ENCODE measurements around the gene APLF. TPM values are rescaled to one million over a fixed set of nuclear protein-coding genes. Genes with fewer than 3 reads are reported as not detected.

The APLF gene
- total and polyA plus RNA-seq, 2 of the 8 experiments (the other 6 are each of a cell fraction or from before 2014, with no cell fraction given): 4.4 to 7.3 TPM

DNA sequence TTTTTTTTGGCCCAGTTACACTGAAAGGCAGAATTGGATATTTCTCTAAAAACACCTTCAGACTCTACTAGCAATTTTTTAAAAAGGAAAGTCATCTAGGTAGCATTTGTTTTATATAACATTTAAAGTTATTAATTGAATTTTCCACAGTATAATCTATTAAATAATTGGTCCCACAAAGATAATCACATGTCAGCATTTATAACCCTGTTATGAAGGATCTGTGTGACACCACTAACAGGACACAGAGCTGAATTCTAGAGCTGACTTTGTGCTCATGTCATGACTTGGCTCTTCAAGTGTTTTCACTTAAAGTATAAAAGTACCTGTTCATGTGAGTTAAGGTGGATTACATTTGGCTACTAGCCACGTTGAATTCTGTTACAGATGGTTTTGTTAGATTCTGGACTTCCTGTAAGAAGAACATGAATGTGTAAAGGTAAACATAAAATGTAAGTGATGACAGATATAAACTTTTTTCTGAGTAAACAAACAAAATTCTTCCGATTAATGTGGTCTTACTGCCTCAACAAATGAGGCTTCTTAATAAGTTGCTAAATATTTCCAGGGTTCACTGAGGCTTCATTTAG lies 106.9 kb downstream of the APLF start:
- no peaks in the 10 kb centered on the region for H3K27me3 ChIP-seq (replicated peaks in 1 of 4; ENCODE audit: control insufficient read depth in 3 of 4, extremely low read depth in 1 of 4, insufficient read depth in 3 of 4, low read length in 3 of 4)
- no peak overlapping the region for H3K14ac ChIP-seq (ENCODE audit: insufficient read length)
- no peak overlapping the region for H3K18ac ChIP-seq (ENCODE audit: extremely low read depth, low read length)
- ChIA-PET CTCF (ENCODE audit: partially characterized antibody) (interaction anchor here (0.6 to 3.0 kb wide), 6 partner anchors 14 to 86 kb away, joined by 3 to 20 read pairs (median 4); no protein-coding TSS in a partner anchor), POLR2A (ENCODE audit: partially characterized antibody) (interaction anchor here (0.6 kb wide), 1 partner anchor 276 kb away, joined by 3 read pairs; no protein-coding TSS in a partner anchor)
- H3K4ac ChIP-seq (replicated peaks; ENCODE audit: insufficient read length, low read depth, low read length): no peak overlapping the region
- no peak overlapping the region for H2BK15ac ChIP-seq (ENCODE audit: low read length)
- no peak overlapping the region for H2AFZ ChIP-seq (ENCODE audit: low read length)
- no peak overlapping the region for H3K9ac ChIP-seq (replicated peaks in 1 of 4; ENCODE audit: extremely low read depth in 1 of 4, low read depth in 3 of 4, low read length in 3 of 4)
- no peak overlapping the region for H2BK120ac ChIP-seq (replicated peaks; ENCODE audit: low read depth, low read length)
- TF ChIP-seq JUN (IDR thresholded peaks at IDR 0.05; ENCODE audit: low read depth, low read length) (no peak), MAFK (IDR thresholded peaks at IDR 0.05; ENCODE audit: low read depth, low read length) (no peak; the same call in 1 of the 2 replicates), GABPA (IDR thresholded peaks at IDR 0.05; ENCODE audit: borderline replicate concordance, insufficient read depth, low read length) (no peak), BCL11A (IDR thresholded peaks at IDR 0.05; ENCODE audit: low read depth in 2 of 2, low read length in 2 of 2) (no peak), SUZ12 (IDR thresholded peaks at IDR 0.05; ENCODE audit: low read length) (no peak), RNF2 (IDR thresholded peaks at IDR 0.05; ENCODE audit: borderline replicate concordance, low read depth, low read length, missing control alignments, poor library complexity, severe bottlenecking) (no peak), RFX5 (IDR thresholded peaks at IDR 0.05; ENCODE audit: borderline replicate concordance, low read depth, low read length) (no peak)
- no peaks in the 10 kb centered on the region for H3K23me2 ChIP-seq (ENCODE audit: low read depth, low read length)
- no peak overlapping the region for H2AK5ac ChIP-seq (ENCODE audit: low read depth, low read length)
- no peak overlapping the region for H2BK12ac ChIP-seq (ENCODE audit: low read depth, low read length)
- WGBS, 2 experiments (ENCODE audit: extremely low coverage in 1 of 2, insufficient coverage in 1 of 2, insufficient read length in 1 of 2, insufficient replicate concordance in 2 of 2, low coverage in 1 of 2, low lambda C conversion rate in 2 of 2, missing lambda C conversion rate in 1 of 2): 84% methylated on average over 2 of the region's 2 CpGs; no CpG with 5 or more reads in 1 of the 2 experiments
- no peak overlapping the region for H4K5ac ChIP-seq (ENCODE audit: insufficient read length, low read depth, low read length)
- no peaks in the 10 kb centered on the region for H3K79me2 ChIP-seq (ENCODE audit: control insufficient read depth in 1 of 2, insufficient read depth in 2 of 2, low read length in 2 of 2)
- no peaks in the 10 kb centered on the region for H3K9me3 ChIP-seq (ENCODE audit: insufficient read depth in 2 of 2, low read depth in 1 of 2, low read length in 1 of 2)
- H3K23ac ChIP-seq (ENCODE audit: insufficient read length): no peak overlapping the region
- no peak overlapping the region for H4K91ac ChIP-seq (replicated peaks; ENCODE audit: insufficient read length, low read length)
- H3K4me2 ChIP-seq (ENCODE audit: insufficient read depth in 1 of 2, low read depth in 2 of 2, low read length in 2 of 2): no peak overlapping the region
- H3K56ac ChIP-seq (replicated peaks; ENCODE audit: insufficient read length, low read depth, low read length): no peak overlapping the region
- no peaks in the 10 kb centered on the region for H3K36me3 ChIP-seq (ENCODE audit: control insufficient read depth in 2 of 4, insufficient read depth in 4 of 4, low read length in 3 of 4)
- no peaks in the 10 kb centered on the region for H4K20me1 ChIP-seq (replicated peaks in 1 of 2; ENCODE audit: control insufficient read depth in 1 of 2, insufficient read depth in 2 of 2, low read length in 2 of 2)
- H4K8ac ChIP-seq (ENCODE audit: extremely low read depth, insufficient read depth, low read length): no peak overlapping the region
- no peak overlapping the region for H2BK20ac ChIP-seq (ENCODE audit: low read length)
- H3K27ac ChIP-seq (ENCODE audit: low read depth, low read length): no peak overlapping the region
- no peaks in the 10 kb centered on the region for H3K4me1 ChIP-seq (replicated peaks in 1 of 4; ENCODE audit: control insufficient read depth in 3 of 4, insufficient read depth in 4 of 4, low read length in 3 of 4)
- no peak overlapping the region for H2BK5ac ChIP-seq (ENCODE audit: low read depth, low read length)
- H3K79me1 ChIP-seq (ENCODE audit: low read depth, low read length): no peaks in the 10 kb centered on the region
- no peak overlapping the region for H3K4me3 ChIP-seq (ENCODE audit: extremely low read depth in 1 of 4, insufficient read depth in 2 of 4, low read depth in 3 of 4, low read length in 4 of 4)
- FAIRE-seq (no peak), DNase-seq (ENCODE audit: low read depth in 1 of 2, low spot score in 2 of 2) (no peak)
